HK-2 (cell line): Measurements from ENCODE around the gene FLG2.

Experiments used
- DNase-seq: peaks from one replicate; pipeline ENCODE4 v3.0.0-alpha.2; 2018; ENCODE audit not compliant: unreplicated experiment

FLG2 gene

GRCh38 chr1:152359906-152360305 lies at the start of gene FLG2:
TSS of gene FLG2 (minus strand) at chr1:152360006. CDS start at chr1:152358884, 1,122 bp downstream.
- DNase-seq, result no peak

GRCh38 chr1:152408664-152409063 lies 48.9 kb upstream of the FLG2 start:
- no peak for DNase-seq

DNA sequence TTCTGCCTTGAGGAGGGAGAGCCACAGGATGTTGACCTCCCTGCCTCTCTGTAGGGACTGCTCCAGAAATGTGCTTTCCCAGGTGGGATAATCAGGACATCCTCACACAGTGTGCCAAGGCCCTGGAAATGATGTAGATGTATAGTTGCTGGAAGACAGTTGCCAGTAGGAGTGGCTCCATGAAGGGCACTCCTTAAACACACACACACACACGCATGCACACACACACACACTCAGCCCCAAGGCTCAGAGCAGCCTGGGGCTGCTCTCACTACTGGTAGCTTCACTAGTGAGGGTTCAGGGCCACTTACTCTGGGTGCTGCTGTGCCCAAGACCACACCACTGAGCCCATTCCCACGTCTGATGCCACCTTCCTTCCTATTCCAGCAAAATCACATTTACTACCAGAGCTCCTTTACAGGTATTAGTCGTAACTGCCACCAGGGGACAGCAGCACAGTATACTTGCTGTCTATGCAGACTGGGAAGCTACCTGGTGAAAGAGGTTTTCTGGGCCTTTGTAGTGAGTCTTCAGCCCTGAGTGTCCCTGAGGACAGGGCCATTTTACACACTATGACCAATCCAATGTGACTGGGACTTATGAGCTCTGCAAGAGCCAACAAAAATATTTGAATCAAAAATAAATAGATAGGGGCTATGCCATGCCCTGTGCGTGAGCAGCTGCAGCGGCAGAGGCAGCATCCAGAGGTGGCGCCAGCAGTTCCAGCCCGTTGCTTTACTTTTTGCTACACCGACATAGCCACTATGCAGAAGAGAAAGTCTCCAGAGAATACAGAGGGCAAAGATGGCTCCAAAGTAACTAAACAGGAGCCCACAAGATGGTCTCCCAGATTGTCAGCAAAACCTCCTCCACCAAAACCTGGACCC lies 39.2 kb upstream of the FLG2 start:
- no peak for DNase-seq

GRCh38 chr1:152397474-152397873 lies 37.7 kb upstream of the FLG2 start:
- no peak for DNase-seq

DNA sequence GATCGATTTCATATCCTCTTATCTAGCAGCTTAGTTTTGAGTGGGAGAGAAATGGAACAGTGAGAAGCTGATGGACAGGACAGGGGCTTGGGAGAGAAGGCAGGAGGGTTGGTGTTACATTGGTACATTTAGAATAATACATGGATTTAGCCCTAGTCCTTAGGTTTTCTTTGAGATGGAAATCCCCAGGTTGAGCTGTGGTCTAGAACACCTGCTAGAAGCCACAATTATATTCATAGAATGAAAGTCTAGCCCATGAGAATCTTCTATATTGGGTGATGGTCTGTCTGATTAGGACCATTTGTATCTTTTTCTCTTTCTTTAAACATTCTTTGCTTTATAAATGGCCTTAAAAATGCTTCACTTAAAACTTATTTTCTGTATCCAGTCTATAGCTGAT lies 34.3 kb upstream of the FLG2 start:
- DNase-seq, result no peak

DNA sequence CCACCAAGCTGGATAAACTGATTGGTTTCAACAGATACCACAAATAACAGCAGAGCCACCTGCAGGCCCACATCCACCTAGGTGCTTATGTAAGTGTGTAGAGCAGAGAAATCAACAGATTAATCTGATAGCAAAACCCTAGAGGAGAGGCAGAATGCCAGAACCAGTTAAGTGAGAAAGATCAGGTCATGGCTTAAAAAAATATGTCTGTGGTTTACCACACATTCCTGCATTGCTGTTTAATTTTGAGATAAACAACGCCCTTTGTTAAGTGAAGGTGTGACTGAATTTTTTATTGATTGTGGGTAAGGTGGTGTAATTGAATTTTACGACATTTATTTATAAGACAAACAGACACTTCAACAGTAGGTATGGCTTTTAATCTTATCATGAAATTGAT lies 33.1 kb upstream of the FLG2 start:
- DNase-seq, result no peak

GRCh38 chr1:152388889-152389288 lies 29.1 kb upstream of the FLG2 start:
- DNase-seq, result no peak

- DNase-seq, result no peak
Measured at GRCh38 chr1:152386940-152387339, 27.1 kb upstream of the FLG2 start.

DNA sequence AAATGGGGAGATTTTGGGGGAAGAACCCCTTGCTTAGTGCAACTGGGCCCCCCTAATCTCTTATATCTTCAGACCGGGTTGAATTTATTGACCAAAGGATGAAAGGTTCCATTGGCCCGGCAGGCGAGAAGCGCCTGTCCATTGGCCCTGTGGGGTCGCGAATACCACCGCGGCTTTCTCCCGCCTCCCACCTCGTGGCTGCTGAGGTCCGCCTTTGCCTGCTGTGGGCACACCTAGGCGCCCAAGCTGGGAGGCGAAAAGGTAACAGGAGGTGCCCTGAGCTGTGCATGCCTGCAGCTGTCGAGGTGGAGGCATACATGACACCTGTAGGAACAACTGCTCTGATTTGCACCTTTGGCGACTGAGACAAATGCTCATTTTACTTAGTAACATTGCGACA lies 21.1 kb upstream of the FLG2 start:
- no peak for DNase-seq

- DNase-seq, result no peak
Measured at GRCh38 chr1:152374451-152374850, 14.6 kb upstream of the FLG2 start.

DNA sequence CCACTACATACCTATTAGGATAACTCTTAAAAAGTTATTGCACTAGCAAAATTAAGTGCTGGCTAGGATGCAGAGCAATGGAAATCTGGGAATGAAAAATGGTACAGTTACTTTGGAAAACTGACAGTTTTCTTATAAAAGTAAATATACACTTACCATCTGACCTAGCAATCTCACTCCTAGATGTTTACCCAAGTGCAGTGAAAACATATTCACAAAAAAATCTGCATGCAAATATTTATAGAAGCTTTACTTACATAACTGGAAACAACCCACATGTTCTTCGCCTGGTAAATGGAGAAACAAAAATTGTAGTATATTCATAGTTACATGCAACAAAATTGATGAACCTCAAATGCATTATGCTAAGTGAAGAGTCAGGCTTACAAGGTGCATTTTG lies 12.9 kb upstream of the FLG2 start:
- no peak for DNase-seq

DNA sequence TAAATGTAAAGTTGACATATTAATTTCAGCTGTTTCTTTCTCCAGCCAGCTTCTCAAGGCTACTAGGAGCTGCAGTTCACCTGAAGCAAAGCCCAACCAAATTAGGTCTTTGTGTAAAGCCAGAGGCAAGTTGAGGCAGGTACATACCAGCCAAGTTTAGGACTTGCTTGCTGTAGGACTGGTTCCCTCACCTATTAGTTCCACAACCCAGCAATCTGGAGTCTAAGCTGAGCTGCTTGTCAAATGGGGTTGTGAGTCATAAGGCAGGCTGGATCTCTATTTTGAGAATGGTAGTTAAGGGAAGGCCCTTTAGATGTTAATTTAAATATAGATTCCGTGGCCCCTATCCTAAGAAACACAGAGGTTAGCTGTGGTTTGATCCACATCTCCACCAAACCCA lies 7.6 kb upstream of the FLG2 start:
- no peak for DNase-seq

DNA sequence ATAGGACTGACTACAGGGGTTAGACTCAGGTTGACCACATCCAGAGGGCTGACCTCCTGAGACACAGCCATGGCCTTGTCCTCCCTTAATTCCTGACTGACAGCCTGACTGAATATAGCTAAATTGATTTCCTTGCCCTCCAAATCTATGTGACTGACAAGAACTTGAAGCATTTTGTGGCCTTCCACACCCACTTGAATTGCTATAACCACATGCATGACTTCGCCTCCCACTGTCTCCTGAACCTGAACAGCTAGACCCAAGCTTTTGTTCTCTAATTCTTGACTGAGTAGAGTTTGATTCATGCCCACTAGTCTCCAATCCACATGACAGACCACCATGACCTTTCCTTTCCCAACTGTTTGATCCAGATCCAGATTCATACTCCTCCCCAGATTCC lies 3.1 kb downstream of the FLG2 start:
- DNase-seq, result no peak

DNA sequence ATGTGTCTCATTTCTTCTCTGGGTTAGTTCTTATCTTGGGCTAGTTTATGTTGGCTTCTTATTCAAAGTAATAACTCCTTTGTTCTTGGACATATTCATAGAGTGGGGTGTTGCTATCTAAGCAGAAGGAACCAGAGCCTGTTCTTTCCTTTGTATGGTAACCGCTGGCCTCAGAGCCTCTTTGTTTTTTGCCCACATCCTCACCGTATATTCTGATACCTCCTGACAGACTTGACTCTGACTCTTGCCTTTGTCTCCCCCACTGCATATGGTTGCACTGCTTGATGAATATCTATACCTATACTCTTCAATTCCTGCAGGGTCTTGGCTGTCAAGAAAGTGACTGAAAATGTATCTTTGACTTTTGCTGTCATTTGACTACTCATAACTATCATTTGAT lies 10.2 kb downstream of the FLG2 start:
- DNase-seq, result no peak

- DNase-seq, result no peak
Measured at GRCh38 chr1:152348447-152348846, 11.4 kb downstream of the FLG2 start.

- DNase-seq, result peak; percentile 23
Measured at GRCh38 chr1:152347116-152347728, 12.6 kb downstream of the FLG2 start.

DNA sequence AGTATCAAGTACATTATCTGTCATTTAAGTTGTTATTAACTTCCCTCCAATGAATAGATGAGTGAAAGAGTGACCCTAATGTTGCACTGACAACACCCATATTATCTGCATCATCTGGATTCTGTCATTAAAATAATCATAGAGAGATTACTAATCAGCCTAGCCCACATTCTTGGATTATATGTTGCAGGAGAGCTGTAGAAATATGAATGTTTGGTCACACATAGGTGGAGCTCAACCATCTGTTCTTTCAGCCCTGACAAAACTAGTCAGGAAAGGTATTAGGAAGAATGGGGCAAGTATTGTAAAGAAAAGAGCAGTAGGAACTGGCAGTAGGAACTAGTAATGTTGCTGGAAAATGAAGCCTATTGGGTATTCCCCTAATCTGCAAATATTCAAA lies 15.4 kb downstream of the FLG2 start:
- DNase-seq, result no peak

- no peak for DNase-seq
Measured at GRCh38 chr1:152343006-152343405, 16.8 kb downstream of the FLG2 start.

GRCh38 chr1:152335399-152335798 lies 24.4 kb downstream of the FLG2 start:
- no peak for DNase-seq

DNA sequence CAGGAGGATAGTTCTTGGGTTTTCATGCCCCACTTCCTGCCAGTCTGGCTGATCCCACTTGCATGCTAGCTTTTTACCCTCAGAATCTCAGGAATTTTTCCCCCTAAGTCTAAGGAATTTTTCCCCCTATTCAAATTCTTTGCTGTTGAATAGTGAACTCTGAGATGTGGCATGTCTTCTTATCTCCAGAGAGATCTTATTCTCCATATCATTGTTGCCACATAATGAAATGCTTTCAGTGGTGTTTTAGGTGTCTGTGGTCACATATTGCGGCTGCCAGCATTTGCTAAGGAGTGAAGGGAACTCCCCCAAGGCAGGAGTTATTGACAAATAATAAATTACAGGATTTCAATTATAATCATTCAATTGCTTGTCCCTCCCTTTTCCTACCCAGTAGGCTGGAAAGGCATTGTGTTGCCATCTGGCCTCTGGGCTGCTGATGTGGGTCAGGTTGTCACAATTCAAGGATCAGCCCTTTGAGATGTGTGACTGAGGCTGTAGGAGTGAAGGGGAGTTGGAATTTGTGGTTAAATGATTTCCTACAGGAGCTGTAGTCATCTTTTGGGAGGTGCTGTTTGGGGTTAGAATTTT lies 30.9 kb downstream of the FLG2 start:
- no peak for DNase-seq

DNA sequence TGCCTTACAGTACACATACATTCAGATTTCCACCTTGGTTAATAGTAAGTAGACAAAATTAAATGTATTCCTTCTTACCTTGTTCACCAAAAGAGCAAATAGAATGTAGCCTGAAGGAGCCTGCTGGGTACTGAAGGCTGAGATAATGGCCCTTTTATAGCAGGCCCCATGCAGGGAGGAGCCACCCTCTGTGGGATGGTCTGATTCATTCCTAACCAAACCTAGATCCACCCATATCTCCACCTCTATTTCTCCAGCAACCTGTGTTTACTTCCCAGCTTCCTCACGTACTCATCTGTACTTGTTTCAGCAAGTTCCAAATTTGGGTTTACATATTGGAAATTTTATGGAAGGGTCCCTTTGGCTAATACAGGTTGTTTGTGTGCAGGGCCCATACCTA lies 34.7 kb downstream of the FLG2 start, which contains the start of gene FLG:
Gene FLG, minus strand, starts transcription at position 129 of the 400 bp plus-strand sequence. CDS start 9,783 bp downstream, outside the sequence.
- no peak for DNase-seq

DNA sequence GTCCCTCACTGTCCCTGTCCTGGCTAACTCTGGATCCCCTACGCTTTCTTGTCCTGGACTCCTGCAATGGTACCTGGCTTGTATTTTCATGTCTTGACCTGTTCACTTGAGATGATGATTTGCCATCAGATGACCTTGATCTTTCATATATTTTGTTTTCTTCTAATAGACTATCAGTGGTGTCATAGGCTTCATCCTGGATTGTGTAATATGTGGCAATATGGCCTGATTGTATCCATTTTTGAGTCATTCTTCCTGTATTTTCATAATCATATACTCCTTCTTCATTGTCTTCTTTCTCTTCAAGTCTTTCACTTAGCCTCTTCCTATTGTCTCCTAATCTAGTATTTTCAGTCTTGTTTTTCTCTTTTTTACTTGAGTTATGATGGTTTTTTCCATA lies 45.8 kb downstream of the FLG2 start:
- DNase-seq, result no peak

- DNase-seq, result no peak
Measured at GRCh38 chr1:152313319-152313801, 46.4 kb downstream of the FLG2 start.
